ENCODE results near the gene RNU5B-1. TPM values are rescaled to one million over a fixed set of nuclear protein-coding genes. Genes with fewer than 3 reads are reported as not detected.
"Not testable (repeated sequence)": the region's sequence is repeated elsewhere in the genome, so short reads cannot be mapped to it uniquely, and the experiment has no call there.

The RNU5B-1 gene
- polyA plus RNA-seq, 4 donors, result not detected

DNA sequence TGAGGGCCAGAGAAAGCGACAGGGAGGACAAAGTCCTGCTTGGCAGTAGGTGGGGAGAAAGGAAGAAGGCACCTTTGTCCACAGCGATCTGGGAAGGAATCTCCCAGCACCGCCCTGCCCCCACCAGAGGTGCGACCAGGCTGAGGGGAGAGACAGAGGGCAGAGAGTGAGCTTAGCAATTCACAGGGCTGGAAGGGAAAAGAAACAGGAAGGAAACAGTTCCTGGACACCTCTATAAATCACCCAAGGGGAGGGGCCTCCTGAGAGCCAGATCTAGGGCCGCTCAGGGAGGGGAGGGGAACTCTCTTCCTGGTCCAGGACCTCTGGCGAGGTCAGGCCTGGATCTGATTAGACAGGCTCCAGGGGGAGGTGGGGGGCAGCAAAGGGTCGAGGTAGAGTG is 35.4 kb downstream of the RNU5B-1 start:
- DNase-seq (ENCODE audit: low read depth in 4 of 4, low spot score in 3 of 4), result no peak

DNA sequence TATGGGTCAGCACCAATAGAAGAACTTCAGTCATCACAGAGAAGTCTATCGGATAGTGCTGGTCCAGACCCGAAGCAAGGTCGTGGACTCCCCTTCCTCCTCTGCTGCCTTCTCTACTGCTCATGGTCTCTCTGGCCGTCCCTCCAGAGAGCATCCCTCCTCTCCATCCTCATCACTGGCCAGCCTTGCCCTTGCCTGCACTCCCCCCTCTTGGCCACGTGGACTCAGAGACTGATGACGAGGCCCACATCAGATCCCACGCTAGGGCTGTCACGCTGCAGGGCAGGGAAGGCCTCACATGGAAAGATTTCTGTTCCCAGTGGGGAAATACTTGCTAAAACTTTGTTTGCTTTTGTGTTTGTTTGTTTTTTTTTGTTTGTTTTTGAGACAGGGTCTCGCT is 38.0 kb downstream of the RNU5B-1 start:
- no peak for DNase-seq (ENCODE audit: low read depth in 4 of 4, low spot score in 3 of 4)

DNA sequence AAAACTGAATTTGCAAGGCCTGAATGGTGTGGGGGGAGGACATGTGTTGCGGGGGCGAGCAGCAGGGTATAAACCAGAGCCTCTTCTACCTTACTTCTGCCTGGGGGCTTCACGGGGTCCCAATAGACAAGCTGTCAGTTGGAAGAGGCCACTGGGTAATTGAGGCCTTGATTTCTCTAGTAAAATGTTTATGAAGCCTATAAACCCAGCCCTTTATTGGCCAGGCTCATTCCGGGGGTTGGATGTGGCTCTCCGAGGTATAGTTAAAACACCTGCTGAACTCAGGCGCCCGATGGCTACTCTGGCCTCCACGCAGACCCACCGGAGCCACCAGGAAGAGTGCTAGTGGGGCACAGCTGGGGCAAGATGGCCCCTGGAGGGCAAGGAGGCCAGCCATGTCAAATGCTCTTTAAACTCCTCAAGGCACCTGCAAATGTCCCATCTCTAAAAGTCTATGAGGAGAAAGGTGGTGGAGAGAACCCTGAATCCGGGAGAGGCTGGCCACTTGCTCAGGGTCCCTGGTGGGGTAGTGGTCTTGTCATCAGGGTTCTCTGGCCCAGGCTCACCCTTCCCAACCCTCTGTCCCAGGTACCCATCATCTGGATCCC is 39.0 kb downstream of the RNU5B-1 start:
- DNase-seq (ENCODE audit: low read depth in 4 of 4, low spot score in 3 of 4), result no peak

DNA sequence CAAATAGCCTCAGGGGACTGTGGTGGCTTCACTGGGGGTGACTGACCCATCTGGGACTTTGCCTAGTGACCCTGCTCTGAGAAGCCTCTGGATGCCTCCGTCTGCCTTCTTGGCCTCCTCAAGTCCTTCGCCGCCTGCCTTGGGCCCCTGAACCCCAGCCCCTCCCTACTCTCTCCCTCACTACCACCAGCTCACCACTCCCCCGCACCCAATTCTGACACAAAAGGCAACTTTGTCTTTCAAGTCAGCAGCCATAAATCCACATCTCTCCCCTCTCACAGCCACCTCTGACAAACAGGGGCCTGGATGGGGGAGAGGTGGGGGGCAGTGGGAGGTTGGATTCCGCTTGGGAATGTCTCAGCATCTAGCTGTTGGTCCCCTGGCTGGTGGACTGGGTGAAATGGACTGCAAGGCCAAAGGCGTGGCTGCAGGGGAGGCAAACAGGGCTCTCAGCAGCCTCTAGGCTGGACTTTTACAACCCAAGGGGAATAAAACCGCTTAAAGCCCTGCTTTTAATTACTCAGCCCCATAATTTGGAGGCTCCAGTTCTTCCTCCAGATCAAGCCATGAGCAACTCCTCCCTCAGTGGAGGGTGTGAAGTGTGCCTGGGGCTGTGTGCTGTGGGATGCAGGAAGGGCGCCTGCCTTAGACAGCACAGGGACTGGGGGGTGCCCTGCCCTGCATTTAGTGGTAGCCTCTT is 39.9 kb downstream of the RNU5B-1 start:
- no peak for DNase-seq (ENCODE audit: low read depth in 4 of 4, low spot score in 3 of 4)

DNA sequence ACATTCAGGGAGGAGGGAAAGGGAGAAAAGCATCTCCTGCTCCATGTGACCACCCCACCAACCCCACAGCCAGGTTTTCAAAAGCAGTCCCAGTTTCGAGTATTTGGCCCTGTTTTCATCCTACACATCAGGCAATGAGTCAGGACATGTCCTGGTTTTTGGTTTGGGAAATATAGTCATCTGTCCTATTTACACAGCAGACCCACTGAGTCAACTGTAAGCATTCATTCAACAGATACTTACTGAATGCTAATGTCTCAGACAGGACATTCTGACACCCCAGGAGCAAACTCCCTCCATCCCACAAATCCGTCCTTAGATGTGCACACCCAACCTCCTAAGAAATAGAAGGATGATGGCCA is 40.4 kb downstream of the RNU5B-1 start:
- no peak for DNase-seq (ENCODE audit: low read depth in 4 of 4, low spot score in 3 of 4)

DNA sequence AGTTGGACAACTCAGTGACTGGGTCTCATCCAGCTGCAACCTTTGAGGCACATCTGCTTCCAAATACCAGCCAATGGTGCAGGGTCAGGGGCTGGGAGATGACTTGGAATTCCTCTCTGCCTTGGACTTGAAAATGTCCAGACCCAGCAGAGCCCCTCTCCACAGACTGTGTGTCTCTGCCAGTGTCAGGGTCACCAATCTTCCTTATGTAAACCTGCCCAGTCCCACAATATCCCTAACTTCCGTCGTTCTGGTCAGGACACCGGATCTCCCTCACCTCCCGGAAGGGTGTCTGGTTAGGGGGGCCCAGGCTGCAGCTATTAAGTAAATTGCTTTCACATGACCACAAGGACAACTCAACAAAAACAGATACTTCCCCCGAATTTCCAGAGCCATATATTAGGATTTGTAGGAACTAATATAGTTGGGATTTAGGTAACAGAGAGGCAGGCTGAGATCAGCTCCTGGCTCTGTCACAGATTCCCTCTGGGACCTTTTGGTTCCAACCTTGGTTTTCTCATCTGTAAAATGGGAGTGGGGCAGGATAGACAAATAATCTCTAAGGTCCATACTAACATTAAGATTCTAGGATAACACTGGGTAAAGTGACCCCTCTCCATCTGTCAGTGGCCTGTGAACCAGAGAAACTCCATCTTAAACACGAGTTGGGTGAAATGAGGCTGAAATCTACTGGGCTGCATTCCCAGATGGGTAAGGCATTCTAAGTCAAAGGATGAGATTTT is 42.5 kb downstream of the RNU5B-1 start:
- no peak for DNase-seq (ENCODE audit: low read depth in 4 of 4, low spot score in 3 of 4)

DNA sequence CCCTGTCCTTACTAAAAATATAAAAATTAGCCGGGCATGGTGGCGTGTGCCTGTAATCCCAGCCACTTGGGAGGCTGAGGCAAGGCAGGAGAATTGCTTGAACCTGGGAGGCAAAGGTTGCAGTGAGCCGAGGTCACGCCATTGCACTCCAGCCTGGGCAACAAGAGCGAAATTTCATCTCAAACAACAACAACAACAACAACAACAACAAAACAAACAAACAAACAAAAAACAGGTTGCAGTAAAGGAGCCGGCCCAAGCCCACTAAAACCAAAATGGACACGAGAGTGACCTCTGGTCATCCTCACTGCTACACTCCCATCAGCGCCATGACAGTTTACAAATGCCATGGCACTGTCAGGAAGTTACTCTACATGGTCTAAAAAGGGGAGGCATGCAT is 43.3 kb downstream of the RNU5B-1 start:
- DNase-seq (ENCODE audit: low read depth in 4 of 4, low spot score in 3 of 4), result not testable (repeated sequence)

DNA sequence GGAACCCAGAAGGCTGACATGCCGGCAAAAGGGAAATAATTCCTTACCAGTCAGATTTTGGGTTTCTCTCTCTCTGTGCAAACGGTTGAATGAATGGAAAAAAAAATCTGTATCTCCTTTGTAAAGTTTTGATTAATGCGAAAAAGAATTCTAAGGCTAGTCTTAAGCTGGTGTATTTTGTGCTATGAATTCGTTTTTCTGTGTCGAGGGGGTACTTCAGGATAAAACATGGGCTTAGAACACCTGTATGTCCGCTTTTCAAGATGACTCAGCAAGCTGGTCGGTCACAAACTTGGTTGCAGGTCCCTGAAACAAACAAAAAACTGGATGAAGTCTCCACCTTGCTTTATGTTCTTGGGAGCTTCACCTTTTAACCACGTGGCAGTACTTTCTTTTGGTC is 44.9 kb downstream of the RNU5B-1 start:
- no peak for DNase-seq (ENCODE audit: low read depth in 4 of 4, low spot score in 3 of 4)

DNA sequence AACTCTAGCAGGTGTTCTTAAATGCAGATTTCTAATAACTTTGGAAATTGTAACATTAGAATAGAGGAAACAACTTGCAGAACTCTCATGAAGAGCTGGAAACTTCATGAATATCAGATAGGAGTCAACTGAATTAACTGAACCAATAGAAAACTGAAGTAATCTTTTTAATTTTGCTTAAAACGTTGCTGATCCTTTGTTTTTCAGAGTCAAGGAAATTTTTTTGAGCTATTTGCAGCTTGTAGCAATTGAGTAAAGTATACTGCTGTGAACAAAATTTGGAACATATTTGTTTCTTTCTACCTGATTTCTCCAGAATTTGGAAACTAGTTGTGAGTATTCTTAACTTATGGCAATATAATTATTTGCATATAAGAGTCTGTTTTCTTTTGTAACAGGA is 47.5 kb downstream of the RNU5B-1 start:
- not testable (repeated sequence) for DNase-seq (ENCODE audit: low read depth in 4 of 4, low spot score in 3 of 4)

Other genes with a start within 250 kb of the RNU5B-1 start
- 10 to 100 TPM in 1 of 4 donors, 1 to 10 TPM in 3; 6.5 to 11.5 (median 7.5) TPM for gene RASL12, start 236.7 kb upstream of the RNU5B-1 start, polyA plus RNA-seq (ENCODE audit: insufficient read length in 4 of 4)
- under 1 TPM in 1 of 4 donors, not detected in 3; 0.05 TPM for gene KBTBD13, start 227.9 kb upstream of the RNU5B-1 start, polyA plus RNA-seq (ENCODE audit: insufficient read length in 4 of 4)
- 1 to 10 TPM; 2.3 to 8.7 (median 5.0) TPM for gene UBAP1L, start 189.5 kb upstream of the RNU5B-1 start, polyA plus RNA-seq (ENCODE audit: insufficient read length in 4 of 4)
- 10 to 100 TPM; 28.2 to 36.3 (median 32.0) TPM for gene PDCD7, start 170.9 kb upstream of the RNU5B-1 start, polyA plus RNA-seq (ENCODE audit: insufficient read length in 4 of 4)
- gene CLPX, start 119.3 kb upstream of the RNU5B-1 start, polyA plus RNA-seq (ENCODE audit: insufficient read length in 4 of 4), result 10 to 100 TPM; 50.8 to 73.0 (median 71.4) TPM
- gene CILP, start 93.2 kb upstream of the RNU5B-1 start, polyA plus RNA-seq (ENCODE audit: insufficient read length in 4 of 4), result 1 to 10 TPM; 3.5 to 8.7 (median 4.3) TPM
- 10 to 100 TPM; 17.7 to 24.0 (median 19.4) TPM for gene PARP16, start 17.8 kb upstream of the RNU5B-1 start, polyA plus RNA-seq (ENCODE audit: insufficient read length in 4 of 4)
- not detected for gene RNU5A-1, start 8.6 kb upstream of the RNU5B-1 start, polyA plus RNA-seq (ENCODE audit: insufficient read length in 4 of 4)
- gene IGDCC3, start 73.3 kb downstream of the RNU5B-1 start, polyA plus RNA-seq (ENCODE audit: insufficient read length in 4 of 4), result 10 to 100 TPM in 1 of 4 donors, 1 to 10 TPM in 3; 4.1 to 11.9 (median 7.3) TPM
- 10 to 100 TPM; 12.5 to 16.6 (median 14.4) TPM for gene IGDCC4, start 118.3 kb downstream of the RNU5B-1 start, polyA plus RNA-seq (ENCODE audit: insufficient read length in 4 of 4)
- gene DPP8, start 213.0 kb downstream of the RNU5B-1 start, polyA plus RNA-seq (ENCODE audit: insufficient read length in 4 of 4), result 10 to 100 TPM; 22.9 to 30.0 (median 25.9) TPM
- gene HACD3, start 225.8 kb downstream of the RNU5B-1 start, polyA plus RNA-seq (ENCODE audit: insufficient read length in 4 of 4), result 100 to 1,000 TPM; 109 to 193 (median 175) TPM

Data from left renal pelvis (tissue), 4 donors.